Measurements from ENCODE around the gene DLX1.
A peak's percentile ranks its signal among the peaks of the same experiment; 100 is the strongest.

- TF ChIP-seq CTCF (IDR thresholded peaks at IDR 0.05) (peak in 4 of 6 experiments; percentile 14 to 35 (median 24)), POLR2A (IDR thresholded peaks at IDR 0.05) (no peak)
Measured at GRCh38 chr2:172106108-172106961, 21.0 kb downstream of the DLX1 start.

Data from Peyer's patch (tissue), 4 donors.